Measurements from ENCODE around the gene SIX3. TPM values are rescaled to one million over a fixed set of nuclear protein-coding genes. Genes with fewer than 3 reads are reported as not detected.

The SIX3 gene
- total and polyA plus RNA-seq, 11 donors, result not detected

- peak overlapping the region in 4 of 12 donors; percentile 6 to 30 (median 18) for H3K4me3 ChIP-seq
- H3K9me3 ChIP-seq, result no peaks in the 10 kb centered on the region
- H3K4me1 ChIP-seq, result peaks cover 0 to 35% (median 18%) of the 10 kb centered on the region in 12 donors
- intact Hi-C loops (cut with DNase I), result loop anchor here in 9 of 10 donors (5.0 to 10.0 kb wide), 8 partner anchors 232 to 907 kb away; no protein-coding TSS in a partner anchor
- ATAC-seq, result peak; percentile 36 to 60 (median 54)
- no peaks in the 10 kb centered on the region for H3K36me3 ChIP-seq
- DNase-seq, result no peak
- 7 to 13% (median 10%) methylated on average over 33 to 54 of the region's 54 CpGs for WGBS, 4 donors
- peaks cover 28 to 99% (median 86%) of the 10 kb centered on the region in 9 donors for H3K27me3 ChIP-seq
- TF ChIP-seq POLR2A (IDR thresholded peaks at IDR 0.05) (no peak), CTCF (IDR thresholded peaks at IDR 0.05) (no peak)
- H3K27ac ChIP-seq, result no peak overlapping the region
Measured at GRCh38 chr2:44949329-44950151, 8.0 kb downstream of the SIX3 start.

DNA sequence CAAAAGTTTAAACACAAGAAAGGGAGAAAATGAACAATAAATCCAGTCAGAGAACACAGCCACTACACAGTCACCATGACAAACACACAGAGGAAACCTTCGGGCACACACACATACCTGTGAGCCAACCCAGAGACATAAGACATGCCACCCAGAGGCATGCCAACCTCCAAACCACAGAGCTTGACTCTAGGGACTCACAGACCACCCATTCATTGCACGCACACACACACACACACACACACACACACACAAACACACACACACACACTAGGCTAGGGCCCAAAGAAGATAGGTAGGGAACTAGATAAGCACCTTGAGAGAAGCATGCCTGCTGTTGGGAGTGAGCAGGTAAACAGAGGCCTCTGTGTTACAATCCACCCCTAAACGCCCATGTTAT is 9.1 kb downstream of the SIX3 start:
- 27 to 73% (median 43%) methylated on average over 3 of the region's 3 CpGs for WGBS, 4 donors
- DNase-seq (no peak), ATAC-seq (no peak)
- H3K27ac ChIP-seq, result no peak overlapping the region
- H3K27me3 ChIP-seq, result peaks cover 31 to 99% (median 88%) of the 10 kb centered on the region in 9 donors
- no peak overlapping the region for H3K4me3 ChIP-seq
- H3K4me1 ChIP-seq, result peaks cover 0 to 41% (median 28%) of the 10 kb centered on the region in 12 donors
- intact Hi-C loops (cut with DNase I), result loop anchor here in 9 of 10 donors (5.0 to 10.0 kb wide), 8 partner anchors 233 to 908 kb away; no protein-coding TSS in a partner anchor
- H3K9me3 ChIP-seq, result no peaks in the 10 kb centered on the region
- TF ChIP-seq POLR2A (IDR thresholded peaks at IDR 0.05) (no peak), CTCF (IDR thresholded peaks at IDR 0.05) (no peak)
- H3K36me3 ChIP-seq, result no peaks in the 10 kb centered on the region

GRCh38 chr2:44951124-44951523 is 9.6 kb downstream of the SIX3 start:
- 51 to 69% (median 62%) methylated on average over 6 of the region's 6 CpGs for WGBS, 4 donors
- no peak overlapping the region for H3K4me3 ChIP-seq
- H3K27me3 ChIP-seq, result peaks cover 31 to 99% (median 86%) of the 10 kb centered on the region in 9 donors
- H3K4me1 ChIP-seq, result peaks cover 0 to 44% (median 30%) of the 10 kb centered on the region in 12 donors
- TF ChIP-seq POLR2A (IDR thresholded peaks at IDR 0.05) (no peak), CTCF (IDR thresholded peaks at IDR 0.05) (no peak)
- no peak for DNase-seq
- no peaks in the 10 kb centered on the region for H3K36me3 ChIP-seq
- no peak overlapping the region for H3K27ac ChIP-seq
- intact Hi-C loops (cut with DNase I), result loop anchor here in 9 of 10 donors (5.0 to 10.0 kb wide), 8 partner anchors 234 to 909 kb away; no protein-coding TSS in a partner anchor
- no peaks in the 10 kb centered on the region for H3K9me3 ChIP-seq
- no peak for ATAC-seq

GRCh38 chr2:44951714-44952113 is 10.2 kb downstream of the SIX3 start:
- Histone ChIP-seq H3K27me3 (peaks cover 28 to 99% (median 83%) of the 10 kb centered on the region in 9 donors), H3K27ac (no peak overlapping the region), H3K36me3 (no peaks in the 10 kb centered on the region), H3K9me3 (no peaks in the 10 kb centered on the region), H3K4me1 (peaks cover 0 to 44% (median 30%) of the 10 kb centered on the region in 12 donors), H3K4me3 (peak overlapping the region in 10 of 12 donors; percentile 17 to 55 (median 42))
- WGBS, 4 donors, result 29 to 44% (median 36%) methylated on average over 8 of the region's 8 CpGs
- DNase-seq (no peak), ATAC-seq (no peak)
- intact Hi-C loops (cut with DNase I), result loop anchor here in 9 of 10 donors (5.0 to 10.0 kb wide), 8 partner anchors 234 to 909 kb away; no protein-coding TSS in a partner anchor
- TF ChIP-seq POLR2A (IDR thresholded peaks at IDR 0.05), result no peak
- no peak for TF ChIP-seq CTCF (IDR thresholded peaks at IDR 0.05)
